ENCODE data around the gene EHD2. TPM values are rescaled to one million over a fixed set of nuclear protein-coding genes. Genes with fewer than 3 reads are reported as not detected.

The EHD2 gene
- total RNA-seq, 2 donors from 2014 or later, result 44.9 to 70.3 TPM

DNA sequence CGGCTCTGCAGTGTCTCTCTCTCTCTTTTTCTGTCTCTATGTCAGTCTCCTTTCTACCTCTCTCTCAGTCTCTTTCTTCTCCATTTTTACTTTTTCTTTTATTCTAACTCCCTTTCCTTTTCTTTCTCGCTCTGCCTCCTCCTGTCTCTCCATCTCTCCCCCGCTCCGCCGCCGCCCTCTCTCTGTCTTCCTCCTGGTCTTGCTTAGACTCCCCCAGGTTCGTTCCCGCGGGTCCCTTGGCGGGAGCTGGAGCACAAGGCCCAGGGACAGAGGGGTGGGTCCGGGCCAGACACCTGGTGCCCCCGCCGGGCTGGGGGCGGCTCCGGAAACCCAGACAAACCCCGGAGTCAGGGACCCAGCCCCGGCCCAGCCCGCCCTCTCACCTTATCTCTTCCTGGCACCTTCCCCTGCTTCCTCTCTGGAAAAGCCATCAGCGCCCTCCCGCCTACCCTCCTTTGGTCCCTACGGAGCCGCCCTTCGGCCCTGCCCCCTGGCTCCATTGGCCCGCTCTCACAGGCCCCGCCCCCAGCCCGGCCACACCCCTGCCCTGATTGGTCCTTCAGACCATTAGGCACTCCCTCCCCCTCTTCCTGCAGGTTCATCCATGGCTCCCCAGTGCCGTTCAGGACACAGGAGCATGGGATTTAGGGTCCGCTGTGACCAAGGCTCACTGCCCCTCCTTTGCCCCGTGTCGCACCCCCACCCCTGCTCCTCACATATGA lies 16.7 kb downstream of the EHD2 start:
- Histone ChIP-seq H3K9me3 (no peaks in the 10 kb centered on the region), H3K4me3 (peak overlapping the region in 1 of 2 donors; percentile 19), H3K27me3 (no peaks in the 10 kb centered on the region), H3K4me1 (peaks cover 0 to 36% of the 10 kb centered on the region in 2 donors), H3K27ac (peak overlapping the region; percentile 74 to 80), H3K36me3 (peaks cover 37% of the 10 kb centered on the region)
- peak; percentile 77 for DNase-seq (ENCODE audit: low spot score)
- no peak for TF ChIP-seq CTCF (IDR thresholded peaks at IDR 0.05)

DNA sequence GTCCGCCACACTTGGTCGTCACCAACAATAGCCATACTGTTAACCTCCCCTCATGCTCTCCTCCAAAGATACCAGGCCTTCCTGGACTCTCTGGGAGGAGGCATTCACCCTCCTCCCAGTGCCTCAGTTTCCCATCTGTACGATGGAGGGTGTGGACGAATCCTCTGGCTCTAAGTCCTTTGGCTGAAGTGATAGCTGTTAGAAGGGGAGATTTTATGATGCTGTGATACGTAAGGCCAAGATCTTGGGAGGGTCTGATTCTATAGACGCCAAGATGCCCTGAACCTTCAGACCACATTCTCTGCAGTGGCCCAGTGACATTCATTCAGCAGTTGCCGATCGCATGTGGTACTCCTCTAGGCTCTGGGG lies 17.3 kb downstream of the EHD2 start:
- Histone ChIP-seq H3K36me3 (peaks cover 37% of the 10 kb centered on the region), H3K4me3 (no peak overlapping the region), H3K27ac (peak overlapping the region; percentile 74 to 80), H3K27me3 (no peaks in the 10 kb centered on the region), H3K9me3 (no peaks in the 10 kb centered on the region), H3K4me1 (peaks cover 0 to 36% of the 10 kb centered on the region in 2 donors)
- no peak for TF ChIP-seq CTCF (IDR thresholded peaks at IDR 0.05)
- no peak for DNase-seq (ENCODE audit: low spot score)

DNA sequence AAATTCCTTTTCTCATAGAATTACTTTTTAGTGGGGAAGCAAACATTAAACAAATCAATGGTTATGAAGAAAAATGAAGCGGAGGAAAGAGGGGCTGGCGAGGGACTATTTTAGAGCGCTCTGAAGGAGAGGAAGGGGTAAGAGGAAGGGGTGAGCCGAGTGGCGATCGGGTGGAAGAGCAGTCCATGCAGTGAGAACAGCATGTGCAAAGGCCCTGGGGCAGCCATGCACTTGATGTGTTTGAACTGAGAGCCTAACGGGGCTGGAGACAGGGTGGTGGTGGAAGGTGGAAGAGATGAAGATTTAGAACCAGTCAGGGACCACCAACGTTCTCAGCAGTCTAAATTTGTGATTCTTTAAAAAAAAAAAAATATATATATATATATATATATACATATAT lies 17.7 kb downstream of the EHD2 start:
- no peaks in the 10 kb centered on the region for H3K9me3 ChIP-seq
- peaks cover 0 to 33% of the 10 kb centered on the region in 2 donors for H3K4me1 ChIP-seq
- H3K36me3 ChIP-seq, result peaks cover 37% of the 10 kb centered on the region
- H3K27ac ChIP-seq, result no peak overlapping the region
- no peak for DNase-seq (ENCODE audit: low spot score)
- no peak for TF ChIP-seq CTCF (IDR thresholded peaks at IDR 0.05)
- H3K4me3 ChIP-seq, result no peak overlapping the region
- H3K27me3 ChIP-seq, result no peaks in the 10 kb centered on the region

GRCh38 chr19:47735131-47735530 lies 21.9 kb downstream of the EHD2 start:
- peaks cover 42% of the 10 kb centered on the region for H3K36me3 ChIP-seq

GRCh38 chr19:47740866-47741519 lies 27.8 kb downstream of the EHD2 start:
- DNase-seq (ENCODE audit: low spot score), result no peak
- Histone ChIP-seq H3K36me3 (peaks cover 39% of the 10 kb centered on the region), H3K27me3 (no peaks in the 10 kb centered on the region), H3K4me3 (no peak overlapping the region), H3K4me1 (peaks cover 0 to 35% of the 10 kb centered on the region in 2 donors), H3K9me3 (no peaks in the 10 kb centered on the region), H3K27ac (no peak overlapping the region)
- TF ChIP-seq CTCF (IDR thresholded peaks at IDR 0.05), result no peak

More at GRCh38 chr19:47735131-47735530, 21.9 kb downstream of the EHD2 start:
- Histone ChIP-seq H3K9me3 (no peaks in the 10 kb centered on the region), H3K27ac (no peak overlapping the region), H3K27me3 (no peaks in the 10 kb centered on the region), H3K4me3 (no peak overlapping the region), H3K4me1 (peaks cover 0 to 4% of the 10 kb centered on the region in 2 donors)
- no peak for TF ChIP-seq CTCF (IDR thresholded peaks at IDR 0.05)
- DNase-seq (ENCODE audit: low spot score), result no peak

Data from right atrium auricular region (tissue), 2 donors.